Loucy (cell line): ENCODE data around the gene NAGS.
"Not testable (repeated sequence)": the region's sequence is repeated elsewhere in the genome, so short reads cannot be mapped to it uniquely, and the experiment has no call there.

Source experiments
- EZH2phosphoT487 ChIP-seq: fragments of 200-600 bp; IDR thresholded peaks from 2 replicates; pipeline ENCODE4 v1.6.1; 2018; ENCODE audit warnings: antibody characterized with exemption, mild to moderate bottlenecking, moderate library complexity, borderline replicate concordance
- TF ChIP-seq, protein P1 (sequence below): fragments of 200-600 bp; sonication (generic); conservative IDR thresholded peaks from 2 replicates; pipeline ENCODE4 v1.5.1; 2014; ENCODE audit warnings: mild to moderate bottlenecking, antibody characterized with exemption, low read length

DNA sequence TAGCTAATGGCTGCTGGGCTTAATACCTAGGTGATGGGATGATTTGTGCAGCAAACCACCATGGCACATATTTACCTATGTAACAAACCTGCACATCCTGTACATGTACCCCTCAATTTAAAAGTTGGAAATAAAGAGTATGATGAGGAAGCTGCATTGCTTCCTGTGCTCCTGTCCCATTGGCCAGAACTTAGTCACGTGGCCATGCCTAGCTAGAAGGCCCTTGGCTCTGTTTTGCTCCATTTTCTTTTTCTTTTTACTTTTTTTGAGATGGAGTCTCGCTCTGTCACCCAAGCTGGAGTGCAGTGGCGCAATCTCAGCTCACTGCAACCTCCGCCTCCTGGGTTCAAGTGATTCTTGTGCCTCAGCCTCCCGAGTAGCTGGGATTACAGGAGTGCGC lies 43.1 kb upstream of the NAGS start:
- TF ChIP-seq, protein P1, sequence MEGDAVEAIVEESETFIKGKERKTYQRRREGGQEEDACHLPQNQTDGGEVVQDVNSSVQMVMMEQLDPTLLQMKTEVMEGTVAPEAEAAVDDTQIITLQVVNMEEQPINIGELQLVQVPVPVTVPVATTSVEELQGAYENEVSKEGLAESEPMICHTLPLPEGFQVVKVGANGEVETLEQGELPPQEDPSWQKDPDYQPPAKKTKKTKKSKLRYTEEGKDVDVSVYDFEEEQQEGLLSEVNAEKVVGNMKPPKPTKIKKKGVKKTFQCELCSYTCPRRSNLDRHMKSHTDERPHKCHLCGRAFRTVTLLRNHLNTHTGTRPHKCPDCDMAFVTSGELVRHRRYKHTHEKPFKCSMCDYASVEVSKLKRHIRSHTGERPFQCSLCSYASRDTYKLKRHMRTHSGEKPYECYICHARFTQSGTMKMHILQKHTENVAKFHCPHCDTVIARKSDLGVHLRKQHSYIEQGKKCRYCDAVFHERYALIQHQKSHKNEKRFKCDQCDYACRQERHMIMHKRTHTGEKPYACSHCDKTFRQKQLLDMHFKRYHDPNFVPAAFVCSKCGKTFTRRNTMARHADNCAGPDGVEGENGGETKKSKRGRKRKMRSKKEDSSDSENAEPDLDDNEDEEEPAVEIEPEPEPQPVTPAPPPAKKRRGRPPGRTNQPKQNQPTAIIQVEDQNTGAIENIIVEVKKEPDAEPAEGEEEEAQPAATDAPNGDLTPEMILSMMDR, result not testable (repeated sequence)
- TF ChIP-seq EZH2phosphoT487, result not testable (repeated sequence)
